Esophagus squamous epithelium (tissue), 5 donors: Measurements from ENCODE around the gene MLLT3. TPM values are rescaled to one million over a fixed set of nuclear protein-coding genes. Genes with fewer than 3 reads are reported as not detected.
"Not testable (repeated sequence)": the region's sequence is repeated elsewhere in the genome, so short reads cannot be mapped to it uniquely, and the experiment has no call there.

ENCODE experiments used
- DNase-seq: peaks from one replicate; lab custom pipeline; 2025; lab: John Stamatoyannopoulos, UW
- H3K27ac ChIP-seq, 4 donors: fragments of 200-600 bp; sonication (generic); one replicate each; pipeline ENCODE4 v1.5.1; 2016 to 2019; ENCODE audit warnings: mild to moderate bottlenecking in 1 of 4
- H3K27me3 ChIP-seq, 4 donors: fragments of 200-600 bp; sonication (generic); 1 replicate in 3 of 4; 2 replicates in 1 of 4; pipeline versions ENCODE4 v1.5.1 to v1.6.0; 2017 to 2021; ENCODE audit warnings: antibody characterized with exemption in 1 of 4
- H3K36me3 ChIP-seq, 3 donors: fragments of 200-600 bp; sonication (generic); one replicate each; pipeline ENCODE4 v1.5.1; 2016 to 2019
- H3K4me1 ChIP-seq, 3 donors: fragments of 200-600 bp; sonication (generic); one replicate each; pipeline ENCODE4 v1.5.1; 2017 to 2019
- H3K4me3 ChIP-seq, 4 donors: fragments of 200-600 bp; sonication (generic); 1 replicate in 3 of 4; 2 replicates in 1 of 4; pipeline ENCODE4 v1.5.1; 2016 to 2019; ENCODE audit warnings: mild to moderate bottlenecking in 2 of 4, moderate library complexity in 1 of 4
- H3K9me3 ChIP-seq, 3 donors: fragments of 200-600 bp; sonication (generic); one replicate each; pipeline ENCODE4 v1.5.1; 2016 to 2019
- POLR2A ChIP-seq, 4 donors: fragments of 450-650 bp; IDR thresholded peaks; one replicate each; pipeline ENCODE4 v1.6.1; 2017; ENCODE audit warnings: antibody characterized with exemption in 4 of 4, mild to moderate bottlenecking in 4 of 4, moderate library complexity in 3 of 4
- WGBS, 2 donors: methylation state at CpG; one replicate each; pipeline ENCODE4 v1.1.5; 2018; 5-methylcytosine and 5-hydroxymethylcytosine counted together
- intact Hi-C: fragments of 100-400 bp; cut with DNase I; formaldehyde crosslinking; loops from one replicate; pipeline ENCODE4 v1.15.0; 2022
- total RNA-seq, 4 donors: library from RNA; depleted of rRNA; stranded (reverse); fragments of >200 nt; gene quantifications; one replicate each; pipeline ENCODE4 v1.1.0, GENCODE V29; 2016
- TF ChIP-seq, protein P1 (sequence below), 6 experiments: fragments of 450-650 bp in 4 of 6; fragments of 200-600 bp in 2 of 6; sonication (generic) in 2 of 6; IDR thresholded peaks; one replicate each; pipeline ENCODE4 v1.5.1; 2016 to 2019; ENCODE audit warnings: antibody characterized with exemption in 6 of 6, mild to moderate bottlenecking in 4 of 6, moderate library complexity in 4 of 6
- donor health status: DM: yes; HTN: yes; CAD: no.

The MLLT3 gene
- total RNA-seq, 4 donors from 2014 or later = 8.2 to 21.5 (median 8.6) TPM

DNA sequence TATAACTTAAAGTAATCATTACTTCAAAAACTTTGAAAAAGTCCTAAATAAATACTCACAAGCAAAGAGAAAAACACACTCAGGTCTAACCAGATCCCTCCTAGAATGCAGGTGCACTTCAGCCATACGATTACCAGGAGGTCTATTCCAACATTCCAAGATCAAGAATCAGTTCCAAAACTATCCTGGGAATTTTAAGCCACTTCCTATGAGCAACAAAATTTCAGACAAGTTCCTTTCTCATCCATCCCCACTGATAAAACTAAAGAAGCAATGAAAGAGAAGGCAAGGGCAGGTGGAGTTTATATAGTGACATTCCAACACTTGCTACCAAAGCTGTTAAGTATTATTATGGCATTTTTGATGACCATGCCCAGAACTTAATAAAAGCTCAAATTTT is 29.6 kb downstream of the MLLT3 start:
- TF ChIP-seq, protein P1, sequence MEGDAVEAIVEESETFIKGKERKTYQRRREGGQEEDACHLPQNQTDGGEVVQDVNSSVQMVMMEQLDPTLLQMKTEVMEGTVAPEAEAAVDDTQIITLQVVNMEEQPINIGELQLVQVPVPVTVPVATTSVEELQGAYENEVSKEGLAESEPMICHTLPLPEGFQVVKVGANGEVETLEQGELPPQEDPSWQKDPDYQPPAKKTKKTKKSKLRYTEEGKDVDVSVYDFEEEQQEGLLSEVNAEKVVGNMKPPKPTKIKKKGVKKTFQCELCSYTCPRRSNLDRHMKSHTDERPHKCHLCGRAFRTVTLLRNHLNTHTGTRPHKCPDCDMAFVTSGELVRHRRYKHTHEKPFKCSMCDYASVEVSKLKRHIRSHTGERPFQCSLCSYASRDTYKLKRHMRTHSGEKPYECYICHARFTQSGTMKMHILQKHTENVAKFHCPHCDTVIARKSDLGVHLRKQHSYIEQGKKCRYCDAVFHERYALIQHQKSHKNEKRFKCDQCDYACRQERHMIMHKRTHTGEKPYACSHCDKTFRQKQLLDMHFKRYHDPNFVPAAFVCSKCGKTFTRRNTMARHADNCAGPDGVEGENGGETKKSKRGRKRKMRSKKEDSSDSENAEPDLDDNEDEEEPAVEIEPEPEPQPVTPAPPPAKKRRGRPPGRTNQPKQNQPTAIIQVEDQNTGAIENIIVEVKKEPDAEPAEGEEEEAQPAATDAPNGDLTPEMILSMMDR (IDR thresholded peaks at IDR 0.05) = no peak
- TF ChIP-seq POLR2A (IDR thresholded peaks at IDR 0.05) = no peak
- Histone ChIP-seq H3K4me1 (peaks cover 0 to 24% (median 4%) of the 10 kb centered on the region in 3 donors), H3K27ac (no peak overlapping the region), H3K4me3 (no peak overlapping the region), H3K36me3 (no peaks in the 10 kb centered on the region), H3K27me3 (no peaks in the 10 kb centered on the region), H3K9me3 (no peaks in the 10 kb centered on the region)
- intact Hi-C loops = no loop called here
- DNase-seq = no peak
- 71 to 80% methylated on average over 1 of the region's 1 CpG for WGBS, 2 donors

DNA sequence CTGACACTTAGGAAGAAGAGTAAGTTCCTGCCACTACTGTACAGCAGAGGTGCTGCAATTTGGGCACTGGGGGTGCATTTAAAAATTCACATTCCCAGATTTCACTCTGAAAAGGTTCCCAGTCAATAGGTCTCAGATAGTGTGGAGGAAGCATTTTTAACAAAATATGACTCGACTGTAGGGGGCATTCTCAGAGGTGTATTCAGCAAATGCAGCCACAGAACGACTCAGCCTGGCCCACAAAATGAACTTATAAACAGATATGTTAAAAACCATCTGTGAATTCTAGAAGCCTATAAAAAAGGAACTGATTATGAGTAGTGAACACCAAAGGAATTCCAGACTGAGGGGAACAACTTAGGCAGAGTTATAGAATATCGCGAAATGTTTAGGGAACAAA is 31.1 kb downstream of the MLLT3 start:
- Histone ChIP-seq H3K27ac (no peak overlapping the region), H3K4me1 (peaks cover 0 to 21% (median 4%) of the 10 kb centered on the region in 3 donors), H3K9me3 (no peaks in the 10 kb centered on the region), H3K36me3 (no peaks in the 10 kb centered on the region), H3K27me3 (no peaks in the 10 kb centered on the region), H3K4me3 (no peak overlapping the region)
- no peak for DNase-seq
- TF ChIP-seq, protein P1 (IDR thresholded peaks at IDR 0.05) = no peak
- TF ChIP-seq POLR2A (IDR thresholded peaks at IDR 0.05) = no peak
- intact Hi-C loops = no loop called here
- 77 to 87% methylated on average over 4 of the region's 4 CpGs for WGBS, 2 donors

DNA sequence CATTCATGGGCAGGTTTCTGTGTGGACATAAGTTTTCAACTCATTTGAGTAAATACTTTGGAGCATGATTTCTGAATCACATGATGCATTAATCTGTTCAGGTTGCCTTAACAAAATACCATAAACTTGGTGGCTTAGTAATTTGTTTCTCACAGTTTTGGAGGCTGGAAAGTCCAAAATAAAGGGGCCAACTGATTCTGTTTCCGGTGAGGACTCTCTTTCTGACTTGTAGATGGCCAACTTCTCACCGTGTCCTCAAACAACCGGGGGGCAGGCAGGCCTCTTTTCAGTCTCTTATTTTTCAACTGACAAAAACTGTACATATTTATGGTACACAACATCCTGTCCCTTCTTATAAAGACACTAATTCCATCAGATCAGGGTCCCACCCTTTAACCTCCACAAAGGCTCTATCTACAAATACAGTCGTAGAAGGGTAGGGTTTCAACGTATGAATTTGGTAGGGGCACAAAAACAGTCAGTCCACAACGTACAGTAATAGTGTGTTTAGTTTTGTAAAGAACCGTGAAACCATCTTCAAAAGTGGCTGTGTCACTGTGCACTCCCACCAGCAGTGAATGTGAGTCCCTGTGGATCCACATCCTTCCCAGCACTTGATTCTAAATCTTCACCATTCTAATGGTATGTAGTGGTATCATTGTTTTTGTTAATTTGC is 37.2 kb downstream of the MLLT3 start:
- no peak for DNase-seq
- intact Hi-C loops = no loop called here
- H3K36me3 ChIP-seq = no peaks in the 10 kb centered on the region
- no peak overlapping the region for H3K4me3 ChIP-seq
- H3K27ac ChIP-seq = no peak overlapping the region
- no peaks in the 10 kb centered on the region for H3K9me3 ChIP-seq
- H3K4me1 ChIP-seq = peaks cover 0 to 15% (median 0%) of the 10 kb centered on the region in 3 donors
- H3K27me3 ChIP-seq = no peaks in the 10 kb centered on the region
- TF ChIP-seq, protein P1 (IDR thresholded peaks at IDR 0.05) = no peak
- TF ChIP-seq POLR2A (IDR thresholded peaks at IDR 0.05) = no peak
- WGBS, 2 donors = 73 to 79% methylated on average over 7 of the region's 7 CpGs

DNA sequence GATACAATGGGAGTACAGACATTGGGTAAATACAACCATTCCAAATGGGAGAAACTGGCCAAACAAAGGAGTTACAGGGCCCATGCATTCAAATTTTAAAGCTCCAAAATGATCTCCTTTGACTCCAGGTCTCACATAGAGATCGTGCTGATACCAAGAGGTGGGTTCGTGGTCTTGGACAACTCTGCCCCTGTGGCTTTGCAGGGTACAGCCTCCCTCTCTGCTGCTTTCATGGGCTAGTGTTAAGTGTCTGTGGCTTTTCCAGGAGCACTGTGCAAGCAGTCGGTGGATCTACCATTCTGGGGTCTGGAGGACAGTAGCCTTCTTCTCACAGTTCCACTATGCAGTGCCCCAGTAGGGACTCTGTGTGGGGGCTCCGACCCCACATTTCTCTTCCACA is 39.2 kb downstream of the MLLT3 start:
- H3K9me3 ChIP-seq, H3K36me3 ChIP-seq, H3K27me3 ChIP-seq, H3K27ac ChIP-seq, DNase-seq, H3K4me3 ChIP-seq, intact Hi-C loops: not testable (repeated sequence)
- peaks cover 0 to 29% (median 0%) of the 10 kb centered on the region in 3 donors for H3K4me1 ChIP-seq
- 95% methylated on average over 4 of the region's 4 CpGs for WGBS, 2 donors

DNA sequence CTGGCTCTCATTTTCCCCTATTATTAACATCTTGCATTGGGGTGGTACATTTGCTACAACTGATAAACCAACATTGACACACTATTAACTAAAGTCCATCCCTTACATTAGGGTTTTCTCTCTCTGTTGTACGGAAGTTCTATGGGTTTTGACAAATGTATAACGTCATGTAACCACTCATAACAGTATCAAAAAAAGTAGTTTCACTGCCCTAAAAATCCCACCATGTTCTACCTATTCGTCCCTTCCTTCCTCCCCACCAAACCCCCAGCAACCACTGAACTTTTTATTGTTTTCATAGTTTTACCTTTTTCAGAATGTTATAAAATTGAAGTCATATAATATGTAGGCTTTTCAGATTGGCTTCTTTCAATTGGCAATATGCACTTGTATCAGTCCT is 40.1 kb downstream of the MLLT3 start:
- Histone ChIP-seq H3K27me3 (no peaks in the 10 kb centered on the region), H3K4me1 (peaks cover 0 to 38% (median 0%) of the 10 kb centered on the region in 3 donors), H3K27ac (no peak overlapping the region), H3K4me3 (no peak overlapping the region), H3K36me3 (no peaks in the 10 kb centered on the region), H3K9me3 (no peaks in the 10 kb centered on the region)
- DNase-seq = no peak
- 76 to 82% methylated on average over 3 of the region's 3 CpGs for WGBS, 2 donors
- TF ChIP-seq, protein P1 (IDR thresholded peaks at IDR 0.05) = no peak
- no peak for TF ChIP-seq POLR2A (IDR thresholded peaks at IDR 0.05)
- intact Hi-C loops = no loop called here
